A549 (cell line): ENCODE measurements around the gene TP53RK. TPM values are rescaled to one million over a fixed set of nuclear protein-coding genes. Genes with fewer than 3 reads are reported as not detected.

Source experiments
- ATAC-seq, 2 experiments: fragments of 200-7000 bp in 1 of 2; fragments of >200 bp in 1 of 2; cut with Nextera tagmentation in 1 of 2; cut with Tn5 transposase in 1 of 2; 3 replicates each; pipeline versions ENCODE4 v1.8.0 to v1.9.1; 2018 to 2020; ENCODE audit warnings: mild to moderate bottlenecking in 1 of 2, moderate library complexity in 1 of 2
- CTCF ChIA-PET: fragments of 300-600 bp; sonication (Branson Sonifier 250); formaldehyde crosslinking; extraction: SDS; loops from one replicate; lab custom pipeline; 2021; ENCODE audit warnings: antibody characterized with exemption, inconsistent platforms; lab: Yijun Ruan, JAX
- POLR2A ChIA-PET: fragments of 350-600 bp; formaldehyde crosslinking; extraction: SDS; loops from one replicate; lab custom pipeline; 2021; ENCODE audit warnings: antibody characterized with exemption, inconsistent platforms; lab: Yijun Ruan, JAX
- DNase-seq, 2 experiments: peaks; one replicate each; pipeline versions ENCODE4 v3.0.0 to v3.0.0-alpha.2; 2011 to 2016; ENCODE audit warnings: low read depth in 1 of 2, low spot score in 1 of 2
- FAIRE-seq: peaks from 2 replicates; lab custom pipeline; 2011; peaks lifted over from hg19 to GRCh38; lab: Jason Lieb, UNC
- H3K27ac ChIP-seq, 2 experiments: fragments of >200 bp; sonication (Bioruptor Twin); formaldehyde crosslinking; 3 replicates each; pipeline ENCODE4 v1.5.1; 2016 to 2017
- H3K4me1 ChIP-seq: fragments of >200 bp; sonication (Bioruptor Twin); formaldehyde crosslinking; 3 replicates; pipeline ENCODE4 v1.6.1; 2016
- H3K4me2 ChIP-seq: fragments of >200 bp; sonication (Bioruptor Twin); formaldehyde crosslinking; 3 replicates; pipeline ENCODE4 v1.6.1; 2016
- H3K4me3 ChIP-seq: fragments of >200 bp; sonication (Bioruptor Twin); formaldehyde crosslinking; 3 replicates; pipeline ENCODE4 v1.5.1; 2016
- H3K9me3 ChIP-seq: fragments of >200 bp; sonication (Bioruptor Twin); formaldehyde crosslinking; 3 replicates; pipeline ENCODE4 v1.6.1; 2016
- CEBPB ChIP-seq, 2 experiments: fragments of >200 bp in 1 of 2; sonication (Bioruptor Twin) in 1 of 2; formaldehyde crosslinking in 1 of 2; IDR thresholded peaks; 2 replicates each; pipeline ENCODE4 v1.6.1; 2012 to 2016
- FOXS1 ChIP-seq: fragments of 250-450 bp; sonication (Bioruptor Pico); IDR thresholded peaks from 2 replicates; pipeline ENCODE4 v1.5.0; 2020; ENCODE audit warnings: mild to moderate bottlenecking, moderate library complexity
- JUN ChIP-seq, 2 experiments: fragments of >200 bp; sonication (Bioruptor Twin); formaldehyde crosslinking; IDR thresholded peaks; 2 replicates in 1 of 2; 3 replicates in 1 of 2; pipeline ENCODE4 v1.6.1; 2016 to 2017
- KDM1A ChIP-seq: fragments of 200-600 bp; sonication (generic); IDR thresholded peaks from 2 replicates; pipeline ENCODE4 v1.6.1; 2016; ENCODE audit warnings: low read depth, mild to moderate bottlenecking
- KDM5A ChIP-seq: fragments of 200-600 bp; sonication (generic); IDR thresholded peaks from 2 replicates; pipeline ENCODE4 v1.6.1; 2016; ENCODE audit warnings: antibody characterized with exemption, mild to moderate bottlenecking
- MAFK ChIP-seq: fragments of 450-650 bp; IDR thresholded peaks from 2 replicates; pipeline ENCODE4 v1.6.1; 2014; ENCODE audit not compliant: partially characterized antibody
- NFE2L2 ChIP-seq: fragments of 150-350 bp; conservative IDR thresholded peaks from 2 replicates; pipeline ENCODE4 v1.6.1; 2014; ENCODE audit warnings: low read length
- NR3C1 ChIP-seq: fragments of >200 bp; sonication (Bioruptor Twin); formaldehyde crosslinking; IDR thresholded peaks from 3 replicates; pipeline ENCODE4 v1.6.1; 2017
- PHF8 ChIP-seq: fragments of 200-600 bp; sonication (generic); IDR thresholded peaks from 2 replicates; pipeline ENCODE4 v1.6.1; 2016; ENCODE audit warnings: low read depth, mild to moderate bottlenecking, antibody characterized with exemption, moderate library complexity, borderline replicate concordance
- POLR2AphosphoS2 ChIP-seq: conservative IDR thresholded peaks from 2 replicates; pipeline ENCODE4 v1.6.1; 2012; ENCODE audit warnings: low read length, improper control_type of control experiment, inconsistent platforms
- RAD21 ChIP-seq, 2 experiments: fragments of >200 bp in 1 of 2; sonication (Bioruptor Twin) in 1 of 2; formaldehyde crosslinking in 1 of 2; IDR thresholded peaks in 1 of 2; conservative IDR thresholded peaks in 1 of 2; 2 replicates in 1 of 2; 3 replicates in 1 of 2; pipeline ENCODE4 v1.6.1; 2012 to 2018; ENCODE audit warnings: inconsistent platforms in 1 of 2
- RARB ChIP-seq: fragments of 250-450 bp; sonication (Bioruptor Pico); IDR thresholded peaks from 2 replicates; pipeline ENCODE4 v1.8.0; 2021; ENCODE audit warnings: mild to moderate bottlenecking, moderate library complexity
- RFX5 ChIP-seq: fragments of 450-650 bp; IDR thresholded peaks from 2 replicates; pipeline ENCODE4 v1.7.1; 2014; ENCODE audit warnings: antibody characterized with exemption, mild to moderate bottlenecking, moderate library complexity
- RNF2 ChIP-seq: fragments of 200-600 bp; sonication (generic); IDR thresholded peaks from 2 replicates; pipeline ENCODE4 v1.6.1; 2016; ENCODE audit warnings: low read depth, mild to moderate bottlenecking, antibody characterized with exemption, moderate library complexity, borderline replicate concordance
- SREBF2 ChIP-seq: fragments of 450-650 bp; IDR thresholded peaks from 2 replicates; pipeline ENCODE4 v1.6.1; 2014; ENCODE audit warnings: mild to moderate bottlenecking, moderate library complexity
- ZC3H11A ChIP-seq: fragments of 450-650 bp; IDR thresholded peaks from 2 replicates; pipeline ENCODE4 v1.6.1; 2014; ENCODE audit warnings: antibody characterized with exemption, mild to moderate bottlenecking
- ZFP36 ChIP-seq: fragments of 450-650 bp; IDR thresholded peaks from 2 replicates; pipeline ENCODE4 v1.6.1; 2014; ENCODE audit warnings: borderline replicate concordance; ENCODE audit not compliant: partially characterized antibody
- WGBS: methylation state at CpG from one replicate; pipeline ENCODE4 v1.1.6; 2017; ENCODE audit errors: missing lambda C conversion rate; 5-methylcytosine and 5-hydroxymethylcytosine counted together
- polyA plus RNA-seq, 4 experiments: library from polyadenylated mRNA; depleted of rRNA in 3 of 4; stranded (reverse); fragments of >200 nt; fragmentation: RNase III in 1 of 4; extraction: RNeasy Plus Mini Kit Qiagen cat#74134 plus additional on column Dnase treatment in 1 of 4; gene quantifications; 2 replicates in 3 of 4; 3 replicates in 1 of 4; pipeline ENCODE4 v1.2.3, GENCODE V29; 2011 to 2017
- TF ChIP-seq, protein P1 (sequence below): fragments of >200 bp; sonication (Bioruptor Twin); formaldehyde crosslinking; IDR thresholded peaks from 3 replicates; pipeline ENCODE4 v1.6.1; 2016
- TF ChIP-seq, protein P2 (sequence below): fragments of >200 bp; sonication (Bioruptor Twin); formaldehyde crosslinking; IDR thresholded peaks from 3 replicates; pipeline ENCODE4 v1.5.1; 2016
- TF ChIP-seq, protein P3 (sequence below): IDR thresholded peaks from 2 replicates; pipeline ENCODE4 v1.6.1; 2012
- TF ChIP-seq, protein P4 (sequence below): IDR thresholded peaks from 2 replicates; pipeline ENCODE4 v1.6.1; 2012; ENCODE audit warnings: low read depth, borderline replicate concordance

Gene TP53RK
- polyA plus RNA-seq, 2 of the 4 experiments (the other 2 are of a cell fraction) = 9.8 to 11.8 TPM

DNA sequence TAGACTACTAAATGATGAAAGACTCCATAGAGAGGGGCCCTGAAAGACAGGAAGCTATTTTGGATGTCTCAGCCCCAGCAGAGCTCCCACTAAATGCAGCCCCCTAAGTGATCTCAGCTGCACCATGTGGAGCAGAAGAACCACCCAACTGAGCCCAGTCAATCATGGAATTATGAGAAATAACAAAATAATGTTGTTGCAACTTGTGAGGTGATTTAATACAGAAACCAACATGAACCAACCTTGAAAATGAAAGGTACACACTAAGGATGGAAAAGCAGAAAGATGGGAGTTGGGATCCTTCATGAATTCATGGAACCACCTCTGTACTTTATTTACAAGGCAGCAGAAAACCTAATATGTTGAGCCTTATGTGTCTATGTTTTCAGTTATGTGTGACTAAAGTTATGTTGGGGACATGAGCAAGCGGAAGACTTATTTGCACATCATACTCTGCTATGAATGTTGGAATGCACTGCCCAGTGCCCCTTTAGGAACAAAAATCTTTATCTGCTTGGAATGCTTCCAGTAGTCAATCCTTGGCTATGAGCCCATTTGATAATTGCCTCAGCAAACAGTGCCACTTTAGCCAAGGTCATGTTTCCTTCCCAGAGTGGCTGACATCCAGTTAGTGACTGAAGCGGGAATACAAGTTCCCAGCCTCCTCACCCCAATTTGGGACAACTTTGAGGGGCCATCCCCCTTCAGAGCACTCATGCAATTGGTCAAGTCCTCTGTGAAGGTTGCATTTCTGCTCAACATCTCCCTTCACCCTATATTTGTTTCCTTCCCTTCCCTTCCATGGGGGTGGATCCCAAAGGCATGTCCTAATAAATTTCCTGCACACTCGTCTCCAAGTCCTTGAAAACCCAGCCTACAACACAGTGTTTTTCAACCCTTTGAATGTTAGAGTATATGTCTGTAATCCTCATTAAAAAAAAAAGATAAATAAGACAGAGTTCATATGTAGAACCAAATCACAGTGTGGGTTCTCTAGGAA, 18.4 kb downstream of the TP53RK start:
- Histone ChIP-seq H3K4me2 (no peak overlapping the region), H3K27ac (no peak overlapping the region), H3K9me3 (peaks cover 24% of the 10 kb centered on the region), H3K4me3 (no peak overlapping the region), H3K4me1 (no peaks in the 10 kb centered on the region)
- DNase-seq = no peak
- CTCF ChIA-PET = interaction anchor here (1.3 to 2.0 kb wide), 3 partner anchors 11 to 151 kb away, joined by 4 to 14 read pairs (median 4); no protein-coding TSS in a partner anchor
- POLR2A ChIA-PET = no interaction called here
- no peak for ATAC-seq
- no peak for FAIRE-seq
- TF ChIP-seq RFX5 = no peak
- TF ChIP-seq, protein P1, sequence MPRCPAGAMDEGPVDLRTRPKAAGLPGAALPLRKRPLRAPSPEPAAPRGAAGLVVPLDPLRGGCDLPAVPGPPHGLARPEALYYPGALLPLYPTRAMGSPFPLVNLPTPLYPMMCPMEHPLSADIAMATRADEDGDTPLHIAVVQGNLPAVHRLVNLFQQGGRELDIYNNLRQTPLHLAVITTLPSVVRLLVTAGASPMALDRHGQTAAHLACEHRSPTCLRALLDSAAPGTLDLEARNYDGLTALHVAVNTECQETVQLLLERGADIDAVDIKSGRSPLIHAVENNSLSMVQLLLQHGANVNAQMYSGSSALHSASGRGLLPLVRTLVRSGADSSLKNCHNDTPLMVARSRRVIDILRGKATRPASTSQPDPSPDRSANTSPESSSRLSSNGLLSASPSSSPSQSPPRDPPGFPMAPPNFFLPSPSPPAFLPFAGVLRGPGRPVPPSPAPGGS = no peak
- no peak for TF ChIP-seq NR3C1
- TF ChIP-seq MAFK = no peak
- no peak for TF ChIP-seq POLR2AphosphoS2
- TF ChIP-seq FOXS1 = no peak
- TF ChIP-seq CEBPB (IDR thresholded peaks at IDR 0.05) = no peak
- TF ChIP-seq, protein P2, sequence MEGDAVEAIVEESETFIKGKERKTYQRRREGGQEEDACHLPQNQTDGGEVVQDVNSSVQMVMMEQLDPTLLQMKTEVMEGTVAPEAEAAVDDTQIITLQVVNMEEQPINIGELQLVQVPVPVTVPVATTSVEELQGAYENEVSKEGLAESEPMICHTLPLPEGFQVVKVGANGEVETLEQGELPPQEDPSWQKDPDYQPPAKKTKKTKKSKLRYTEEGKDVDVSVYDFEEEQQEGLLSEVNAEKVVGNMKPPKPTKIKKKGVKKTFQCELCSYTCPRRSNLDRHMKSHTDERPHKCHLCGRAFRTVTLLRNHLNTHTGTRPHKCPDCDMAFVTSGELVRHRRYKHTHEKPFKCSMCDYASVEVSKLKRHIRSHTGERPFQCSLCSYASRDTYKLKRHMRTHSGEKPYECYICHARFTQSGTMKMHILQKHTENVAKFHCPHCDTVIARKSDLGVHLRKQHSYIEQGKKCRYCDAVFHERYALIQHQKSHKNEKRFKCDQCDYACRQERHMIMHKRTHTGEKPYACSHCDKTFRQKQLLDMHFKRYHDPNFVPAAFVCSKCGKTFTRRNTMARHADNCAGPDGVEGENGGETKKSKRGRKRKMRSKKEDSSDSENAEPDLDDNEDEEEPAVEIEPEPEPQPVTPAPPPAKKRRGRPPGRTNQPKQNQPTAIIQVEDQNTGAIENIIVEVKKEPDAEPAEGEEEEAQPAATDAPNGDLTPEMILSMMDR = no peak
- no peak for TF ChIP-seq ZC3H11A
- TF ChIP-seq RARB (CRISPR knock-in tag) = no peak
- TF ChIP-seq JUN (IDR thresholded peaks at IDR 0.05) = no peak
- WGBS = 33% methylated on average over 3 of the region's 3 CpGs

DNA sequence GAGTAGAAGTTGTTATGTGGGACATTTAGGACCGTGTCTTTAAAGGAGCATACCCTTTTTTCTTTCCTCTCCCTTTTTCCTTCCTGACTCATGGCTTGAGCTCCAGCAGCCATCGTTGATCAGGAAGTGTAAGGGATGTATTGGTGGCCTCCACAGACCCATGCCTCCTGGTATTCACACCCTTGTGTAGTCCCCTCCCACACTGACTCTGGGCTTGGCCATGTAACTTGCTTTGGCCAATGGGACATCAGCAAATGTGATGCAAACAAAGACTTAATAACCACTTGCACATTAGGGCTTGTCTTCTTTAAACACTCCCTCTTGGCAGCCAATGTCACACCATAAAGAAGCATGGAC, 19.0 kb downstream of the TP53RK start:
- ATAC-seq (no peak), DNase-seq (no peak), FAIRE-seq (no peak)
- Histone ChIP-seq H3K9me3 (peaks cover 24% of the 10 kb centered on the region), H3K4me1 (no peaks in the 10 kb centered on the region), H3K4me3 (no peak overlapping the region), H3K4me2 (no peak overlapping the region), H3K27ac (no peak overlapping the region)
- ChIA-PET POLR2A (no interaction called here), CTCF (interaction anchor here (1.7 to 4.1 kb wide), 2 partner anchors 11 to 107 kb away, joined by 4 to 22 read pairs; no protein-coding TSS in a partner anchor)
- 3% methylated on average over 2 of the region's 2 CpGs for WGBS
- TF ChIP-seq ZC3H11A (no peak), PHF8 (no peak), CEBPB (IDR thresholded peaks at IDR 0.05) (no peak), NR3C1 (no peak), ZFP36 (no peak), MAFK (no peak), RAD21 (conservative IDR thresholded peaks at IDR 0.05 in 1 of 2, IDR thresholded peaks at IDR 0.05 in 1 of 2) (no peak), JUN (IDR thresholded peaks at IDR 0.05) (no peak), KDM1A (no peak), KDM5A (no peak), RNF2 (no peak), SREBF2 (no peak), RFX5 (no peak), NFE2L2 (no peak)
- TF ChIP-seq, protein P3, sequence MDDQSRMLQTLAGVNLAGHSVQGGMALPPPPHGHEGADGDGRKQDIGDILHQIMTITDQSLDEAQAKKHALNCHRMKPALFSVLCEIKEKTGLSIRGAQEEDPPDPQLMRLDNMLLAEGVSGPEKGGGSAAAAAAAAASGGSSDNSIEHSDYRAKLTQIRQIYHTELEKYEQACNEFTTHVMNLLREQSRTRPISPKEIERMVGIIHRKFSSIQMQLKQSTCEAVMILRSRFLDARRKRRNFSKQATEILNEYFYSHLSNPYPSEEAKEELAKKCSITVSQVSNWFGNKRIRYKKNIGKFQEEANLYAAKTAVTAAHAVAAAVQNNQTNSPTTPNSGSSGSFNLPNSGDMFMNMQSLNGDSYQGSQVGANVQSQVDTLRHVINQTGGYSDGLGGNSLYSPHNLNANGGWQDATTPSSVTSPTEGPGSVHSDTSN = no peak
- TF ChIP-seq, protein P4, sequence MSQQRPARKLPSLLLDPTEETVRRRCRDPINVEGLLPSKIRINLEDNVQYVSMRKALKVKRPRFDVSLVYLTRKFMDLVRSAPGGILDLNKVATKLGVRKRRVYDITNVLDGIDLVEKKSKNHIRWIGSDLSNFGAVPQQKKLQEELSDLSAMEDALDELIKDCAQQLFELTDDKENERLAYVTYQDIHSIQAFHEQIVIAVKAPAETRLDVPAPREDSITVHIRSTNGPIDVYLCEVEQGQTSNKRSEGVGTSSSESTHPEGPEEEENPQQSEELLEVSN = no peak
